ENCODE results near the gene GPSM1. TPM values are rescaled to one million over a fixed set of nuclear protein-coding genes. Genes with fewer than 3 reads are reported as not detected.

GPSM1 gene
- 1 to 10 TPM; 1.3 to 2.3 (median 1.7) TPM for total RNA-seq
- under 1 TPM; 0.34 to 0.96 (median 0.52) TPM for polyA plus RNA-seq
- long read RNA-seq, donor 1, partial matches to known transcripts: 0 of 7 reads
- long read RNA-seq, donor 1, other reads (novel, unspliced or antisense): 3 of 7 reads
- long read RNA-seq, donor 2, partial matches to known transcripts: 1 of 3 reads
- long read RNA-seq, donor 2, other reads (novel, unspliced or antisense): 1 of 3 reads

- intact Hi-C loops (cut with DNase I): no loop called here
- H3K27ac ChIP-seq: no peak within 1 kb of the TSS
- DNase-seq: peak in 1 of 2 donors; percentile 56
- peaks cover 5% of the 10 kb centered on the region for H3K4me1 ChIP-seq
- peak in 1 of 4 donors; percentile 35 for ATAC-seq
- H3K27me3 ChIP-seq (ENCODE audit: insufficient read depth in 3 of 3, low read length in 2 of 3): peaks cover 0 to 43% (median 3%) of the 10 kb centered on the region in 3 donors
- no peaks in the 10 kb centered on the region for H3K9me3 ChIP-seq
- H3K36me3 ChIP-seq (ENCODE audit: insufficient read depth in 1 of 2, low read depth in 1 of 2): no peaks in the 10 kb centered on the region
- H3K4me3 ChIP-seq: peak within 1 kb of the TSS; percentile 63
- TF ChIP-seq CTCF (IDR thresholded peaks at IDR 0.05): no peak
- WGBS, 3 donors: 1 to 2% (median 2%) methylated on average over 13 to 85 of the region's 88 CpGs
Observed at GRCh38 chr9:136327304-136327974, at the start of gene GPSM1. GPSM1 (plus strand) TSS chr9:136327539; CDS start chr9:136327696, 157 bp downstream.

GRCh38 chr9:136277746-136278145 lies 49.6 kb upstream of the GPSM1 start:
- intact Hi-C loops (cut with DNase I): no loop called here
- no peak overlapping the region for H3K4me3 ChIP-seq
- DNase-seq (no peak), ATAC-seq (no peak)
- H3K36me3 ChIP-seq (ENCODE audit: insufficient read depth in 1 of 2, low read depth in 1 of 2): no peaks in the 10 kb centered on the region
- H3K4me1 ChIP-seq: no peaks in the 10 kb centered on the region
- H3K27me3 ChIP-seq (ENCODE audit: insufficient read depth in 3 of 3, low read length in 2 of 3): peaks cover 0 to 56% (median 2%) of the 10 kb centered on the region in 3 donors
- no peaks in the 10 kb centered on the region for H3K9me3 ChIP-seq
- no peak for TF ChIP-seq CTCF (IDR thresholded peaks at IDR 0.05)
- WGBS, 3 donors: 77 to 81% (median 80%) methylated on average over 14 of the region's 14 CpGs
- no peak overlapping the region for H3K27ac ChIP-seq

- H3K4me3 ChIP-seq: no peak overlapping the region
- no peak for TF ChIP-seq CTCF (IDR thresholded peaks at IDR 0.05)
- intact Hi-C loops (cut with DNase I): no loop called here
- DNase-seq: no peak
- no peak overlapping the region for H3K27ac ChIP-seq
- 78 to 85% (median 84%) methylated on average over 9 of the region's 9 CpGs for WGBS, 3 donors
- no peaks in the 10 kb centered on the region for H3K4me1 ChIP-seq
- H3K9me3 ChIP-seq: no peaks in the 10 kb centered on the region
- H3K36me3 ChIP-seq (ENCODE audit: insufficient read depth in 1 of 2, low read depth in 1 of 2): no peaks in the 10 kb centered on the region
- peaks cover 0 to 57% (median 2%) of the 10 kb centered on the region in 3 donors for H3K27me3 ChIP-seq (ENCODE audit: insufficient read depth in 3 of 3, low read length in 2 of 3)
- ATAC-seq: no peak
Observed at GRCh38 chr9:136278221-136278620, 49.1 kb upstream of the GPSM1 start.

- Histone ChIP-seq H3K4me1 (no peaks in the 10 kb centered on the region), H3K36me3 (ENCODE audit: insufficient read depth in 1 of 2, low read depth in 1 of 2) (no peaks in the 10 kb centered on the region), H3K9me3 (no peaks in the 10 kb centered on the region), H3K4me3 (no peak overlapping the region), H3K27me3 (ENCODE audit: insufficient read depth in 3 of 3, low read length in 2 of 3) (peaks cover 0 to 59% (median 2%) of the 10 kb centered on the region in 3 donors), H3K27ac (no peak overlapping the region)
- no peak for TF ChIP-seq CTCF (IDR thresholded peaks at IDR 0.05)
- intact Hi-C loops (cut with DNase I): no loop called here
- no peak for ATAC-seq
- DNase-seq: no peak
- WGBS, 3 donors: 82 to 97% (median 89%) methylated on average over 1 of the region's 1 CpG
Observed at GRCh38 chr9:136278894-136279293, 48.4 kb upstream of the GPSM1 start.
